LNCaP clone FGC (cell line): ENCODE measurements around the gene SEC14L1.

Experiments used
- DNase-seq: peaks from one replicate; pipeline ENCODE4 v3.0.0-alpha.2; 2011; ENCODE audit warnings: low read depth
- H3K4me3 ChIP-seq: 2 replicates; pipeline ENCODE4 v1.5.1; 2011; ENCODE audit warnings: mild to moderate bottlenecking, low read depth, low read length, control low read depth
- TF ChIP-seq, protein P1 (sequence below): IDR thresholded peaks from 2 replicates; pipeline ENCODE4 v1.5.1; 2012; ENCODE audit warnings: mild to moderate bottlenecking; ENCODE audit not compliant: control insufficient read depth, insufficient read depth; ENCODE audit errors: extremely low read depth

The SEC14L1 gene

DNA sequence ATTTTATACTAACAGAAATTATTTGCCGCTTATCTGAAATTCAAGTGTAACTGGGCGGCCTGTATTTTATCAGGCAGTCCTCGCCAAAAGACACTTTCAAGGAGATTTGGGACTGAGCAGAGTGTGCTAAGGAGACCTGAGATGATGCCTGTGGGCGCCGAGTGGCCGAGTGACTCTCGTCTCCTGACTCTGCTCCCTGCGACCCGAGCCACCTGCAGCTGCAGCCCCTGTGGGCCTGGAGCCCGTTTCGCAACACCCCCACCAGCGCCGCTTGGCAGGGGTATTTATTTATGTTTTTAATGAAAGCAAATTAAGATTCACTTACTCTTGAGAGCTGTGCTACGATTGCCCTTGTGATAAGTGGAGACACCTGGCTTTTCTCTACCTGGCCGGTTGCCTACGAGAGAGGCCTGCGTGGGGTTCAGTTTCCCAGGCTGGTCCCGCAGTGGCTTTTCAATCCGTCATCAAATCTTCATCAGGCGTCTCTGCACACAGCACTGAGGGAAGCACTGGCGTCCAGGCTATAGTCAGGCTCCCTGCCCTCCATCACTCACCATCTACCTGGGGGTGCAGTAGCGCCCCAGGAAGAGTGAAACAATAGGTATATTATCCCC lies 124.0 kb downstream of the SEC14L1 start:
- TF ChIP-seq, protein P1, sequence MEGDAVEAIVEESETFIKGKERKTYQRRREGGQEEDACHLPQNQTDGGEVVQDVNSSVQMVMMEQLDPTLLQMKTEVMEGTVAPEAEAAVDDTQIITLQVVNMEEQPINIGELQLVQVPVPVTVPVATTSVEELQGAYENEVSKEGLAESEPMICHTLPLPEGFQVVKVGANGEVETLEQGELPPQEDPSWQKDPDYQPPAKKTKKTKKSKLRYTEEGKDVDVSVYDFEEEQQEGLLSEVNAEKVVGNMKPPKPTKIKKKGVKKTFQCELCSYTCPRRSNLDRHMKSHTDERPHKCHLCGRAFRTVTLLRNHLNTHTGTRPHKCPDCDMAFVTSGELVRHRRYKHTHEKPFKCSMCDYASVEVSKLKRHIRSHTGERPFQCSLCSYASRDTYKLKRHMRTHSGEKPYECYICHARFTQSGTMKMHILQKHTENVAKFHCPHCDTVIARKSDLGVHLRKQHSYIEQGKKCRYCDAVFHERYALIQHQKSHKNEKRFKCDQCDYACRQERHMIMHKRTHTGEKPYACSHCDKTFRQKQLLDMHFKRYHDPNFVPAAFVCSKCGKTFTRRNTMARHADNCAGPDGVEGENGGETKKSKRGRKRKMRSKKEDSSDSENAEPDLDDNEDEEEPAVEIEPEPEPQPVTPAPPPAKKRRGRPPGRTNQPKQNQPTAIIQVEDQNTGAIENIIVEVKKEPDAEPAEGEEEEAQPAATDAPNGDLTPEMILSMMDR: no peak
- no peak for DNase-seq
- no peak overlapping the region for H3K4me3 ChIP-seq

DNA sequence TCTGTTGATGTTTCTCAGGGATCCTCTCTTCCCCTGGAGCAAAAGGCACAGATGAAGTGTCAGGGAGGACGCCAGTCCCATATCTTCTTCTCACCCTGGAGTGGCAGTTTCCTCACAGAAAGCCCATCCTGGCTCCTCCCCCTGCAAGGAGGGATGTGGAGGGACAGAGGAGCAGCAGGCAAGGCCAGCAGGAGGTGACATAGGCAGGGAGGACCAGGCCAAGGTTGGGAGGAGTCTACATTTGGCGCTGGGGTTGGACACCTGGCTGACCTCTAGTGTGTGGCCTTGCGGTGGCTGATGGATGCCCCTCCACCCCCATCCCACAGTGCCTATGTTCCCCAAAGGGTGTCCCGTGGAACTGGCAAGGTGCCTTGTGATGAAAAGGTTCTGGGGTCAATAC lies 125.4 kb downstream of the SEC14L1 start:
- TF ChIP-seq, protein P1: no peak
- DNase-seq: no peak
- no peak overlapping the region for H3K4me3 ChIP-seq
